B cell (primary cell): Measurements from ENCODE around the gene NPPA. TPM values are rescaled to one million over a fixed set of nuclear protein-coding genes. Genes with fewer than 3 reads are reported as not detected.

Source experiments
- ATAC-seq: fragments of 200-7000 bp; cut with Tn5 transposase; one replicate; pipeline ENCODE4 v1.10.0; 2021; ENCODE audit warnings: low read depth, mild to moderate bottlenecking, moderate number of reproducible peaks, moderate library complexity
- CTCF ChIA-PET: fragments of 350-600 bp; sonication (Branson Sonifier 250); formaldehyde crosslinking; loops from one replicate; lab custom pipeline; 2021; ENCODE audit warnings: antibody characterized with exemption, inconsistent platforms; lab: Charles Lee
- POLR2A ChIA-PET: fragments of 350-600 bp; sonication (Branson Sonifier 250); formaldehyde crosslinking; loops from one replicate; lab custom pipeline; 2021; ENCODE audit warnings: antibody characterized with exemption; lab: Charles Lee
- DNase-seq: peaks from one replicate; pipeline ENCODE4 v3.0.0; 2013
- H2AFZ ChIP-seq: 2 replicates; pipeline ENCODE4 v1.6.1; 2012; ENCODE audit warnings: mild to moderate bottlenecking, low read depth, low read length; ENCODE audit not compliant: insufficient read depth, poor library complexity, severe bottlenecking
- H3K27ac ChIP-seq, 2 donors: 1 replicate in 1 of 2; 2 replicates in 1 of 2; pipeline ENCODE4 v1.5.1; 2012 to 2013; ENCODE audit warnings: low read length in 2 of 2, mild to moderate bottlenecking in 2 of 2, moderate library complexity in 1 of 2
- H3K27me3 ChIP-seq, 4 experiments: fragments of 200-600 bp in 1 of 4; sonication (generic) in 1 of 4; replicated peaks in 1 of 4; 1 replicate in 2 of 4; 2 replicates in 2 of 4; pipeline versions ENCODE4 v1.6.1 to v1.7.0; 2013 to 2016; ENCODE audit warnings: low read length in 3 of 4, mild to moderate bottlenecking in 2 of 4, mixed read lengths in 1 of 4, moderate library complexity in 1 of 4; ENCODE audit not compliant: insufficient read depth in 4 of 4, control insufficient read depth in 3 of 4; ENCODE audit errors: control extremely low read depth in 1 of 4
- H3K36me3 ChIP-seq, 2 experiments: replicated peaks in 1 of 2; 1 replicate in 1 of 2; 2 replicates in 1 of 2; pipeline versions ENCODE4 v1.6.1 to v1.7.1; 2013; ENCODE audit warnings: low read length in 1 of 2; ENCODE audit not compliant: insufficient read depth in 2 of 2, control insufficient read depth in 1 of 2; ENCODE audit errors: control extremely low read depth in 1 of 2, extremely low read depth in 1 of 2
- H3K4me1 ChIP-seq, 2 donors: fragments of 200-600 bp in 1 of 2; sonication (generic) in 1 of 2; 1 replicate in 1 of 2; 2 replicates in 1 of 2; pipeline versions ENCODE4 v1.5.1 to v1.6.1; 2013 to 2017; ENCODE audit warnings: low read length in 2 of 2; ENCODE audit not compliant: control insufficient read depth in 2 of 2, insufficient read depth in 2 of 2
- H3K4me2 ChIP-seq: replicated peaks from 2 replicates; pipeline ENCODE3; 2012; ENCODE audit warnings: mild to moderate bottlenecking, low read depth, low read length; ENCODE audit not compliant: poor library complexity, severe bottlenecking
- H3K4me3 ChIP-seq, 5 experiments: fragments of 200-600 bp in 1 of 5; sonication (generic) in 1 of 5; 1 replicate in 3 of 5; 2 replicates in 2 of 5; pipeline versions ENCODE4 v1.5.1 to v1.7.0; 2011 to 2016; ENCODE audit warnings: low read length in 4 of 5, mild to moderate bottlenecking in 4 of 5, low read depth in 2 of 5, control low read depth in 1 of 5, moderate library complexity in 1 of 5; ENCODE audit not compliant: insufficient read depth in 1 of 5; ENCODE audit errors: control extremely low read depth in 1 of 5, extremely low read depth in 1 of 5
- H3K79me2 ChIP-seq: fragments of 200-600 bp; sonication (generic); one replicate; pipeline ENCODE4 v1.6.0; 2016; ENCODE audit warnings: low read length; ENCODE audit not compliant: control insufficient read depth, insufficient read depth
- H3K9ac ChIP-seq: fragments of 200-600 bp; sonication (generic); 2 replicates; pipeline ENCODE4 v1.6.1; 2017; ENCODE audit warnings: mild to moderate bottlenecking, low read length, moderate library complexity
- H3K9me3 ChIP-seq, 3 donors: one replicate each; pipeline versions ENCODE4 v1.6.1 to v1.7.1; 2013; ENCODE audit warnings: low read length in 2 of 3; ENCODE audit not compliant: control insufficient read depth in 2 of 3, insufficient read depth in 1 of 3; ENCODE audit errors: control extremely low read depth in 1 of 3
- H4K20me1 ChIP-seq: 2 replicates; pipeline ENCODE4 v1.6.0; 2012; ENCODE audit warnings: mild to moderate bottlenecking, low read length; ENCODE audit not compliant: insufficient read depth, control insufficient read depth, poor library complexity, severe bottlenecking
- H3K27ac Mint-ChIP-seq: one replicate; pipeline ENCODE4 v1.8.0; 2021; ENCODE audit warnings: mixed read lengths
- H3K27me3 Mint-ChIP-seq: one replicate; pipeline ENCODE4 v1.8.0; 2021; ENCODE audit warnings: mixed read lengths
- H3K4me1 Mint-ChIP-seq: one replicate; pipeline ENCODE4 v1.8.0; 2021; ENCODE audit warnings: mixed read lengths
- H3K4me3 Mint-ChIP-seq: one replicate; pipeline ENCODE4 v1.8.0; 2021; ENCODE audit warnings: mixed read lengths
- H3K9me3 Mint-ChIP-seq: one replicate; pipeline ENCODE4 v1.8.0; 2022; ENCODE audit warnings: mixed read lengths; ENCODE audit not compliant: insufficient read depth
- EZH2 ChIP-seq: IDR thresholded peaks from 2 replicates; pipeline ENCODE4 v1.6.1; 2012; ENCODE audit warnings: borderline replicate concordance, low read depth, mild to moderate bottlenecking, moderate library complexity, low read length; ENCODE audit not compliant: insufficient read depth, poor library complexity, severe bottlenecking
- whole genome bisulfite sequencing: methylation state at CpG from one replicate; pipeline ENCODE4 v1.1.5; 2013; ENCODE audit warnings: missing lambda C conversion rate; ENCODE audit not compliant: insufficient coverage; 5-methylcytosine and 5-hydroxymethylcytosine counted together
- intact Hi-C: fragments of 100-400 bp; cut with micrococcal nuclease; formaldehyde crosslinking; loops from one replicate; pipeline ENCODE4 v1.10.0; 2022
- polyA plus RNA-seq: library from polyadenylated mRNA; depleted of rRNA; stranded (reverse); fragments of >200 nt; gene quantifications from 2 replicates; pipeline ENCODE4 v1.2.3, GENCODE V29; 2012
- total RNA-seq, 2 donors: library from RNA; stranded (reverse); fragments of 120-200 nt in 1 of 2; gene quantifications; 1 replicate in 1 of 2; 2 replicates in 1 of 2; pipeline versions ENCODE4 v1.2.3 to v1.2.4, GENCODE V29; 2013 to 2022
- TF ChIP-seq, protein P1 (sequence below): fragments of 200-600 bp; IDR thresholded peaks from one replicate; pipeline ENCODE4 v1.8.0; 2022; ENCODE audit warnings: antibody characterized with exemption, mild to moderate bottlenecking

The NPPA gene
- total and polyA plus RNA-seq, 2 donors (not counting 1 experiment from before 2014, with no cell fraction given) = not detected

DNA sequence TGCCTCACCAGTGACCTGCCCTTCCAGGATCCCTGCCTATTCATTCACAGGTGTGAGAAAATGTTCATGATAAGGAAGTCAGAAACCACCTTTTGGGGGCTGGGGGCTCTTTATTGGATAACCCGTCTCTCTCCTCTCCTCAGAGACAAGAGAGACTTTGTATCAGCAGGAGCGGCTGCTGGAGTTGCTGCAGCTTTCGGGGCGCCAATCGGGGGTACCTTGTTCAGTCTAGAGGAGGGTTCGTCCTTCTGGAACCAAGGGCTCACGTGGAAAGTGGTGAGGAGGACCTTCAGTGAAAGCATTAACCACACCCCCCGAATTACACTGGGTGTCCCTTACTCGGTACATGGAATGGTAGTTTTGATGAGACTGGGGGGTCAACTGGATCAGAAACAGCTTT, 20.6 kb downstream of the NPPA start:
- H4K20me1 ChIP-seq = no peaks in the 10 kb centered on the region
- ATAC-seq (no peak), DNase-seq (no peak)
- H3K9me3 Mint-ChIP-seq = no peaks in the 10 kb centered on the region
- H3K4me1 ChIP-seq = no peaks in the 10 kb centered on the region
- no peaks in the 10 kb centered on the region for H3K4me1 Mint-ChIP-seq
- no peaks in the 10 kb centered on the region for H3K27me3 ChIP-seq
- H3K27ac Mint-ChIP-seq = no peak overlapping the region
- TF ChIP-seq, protein P1, sequence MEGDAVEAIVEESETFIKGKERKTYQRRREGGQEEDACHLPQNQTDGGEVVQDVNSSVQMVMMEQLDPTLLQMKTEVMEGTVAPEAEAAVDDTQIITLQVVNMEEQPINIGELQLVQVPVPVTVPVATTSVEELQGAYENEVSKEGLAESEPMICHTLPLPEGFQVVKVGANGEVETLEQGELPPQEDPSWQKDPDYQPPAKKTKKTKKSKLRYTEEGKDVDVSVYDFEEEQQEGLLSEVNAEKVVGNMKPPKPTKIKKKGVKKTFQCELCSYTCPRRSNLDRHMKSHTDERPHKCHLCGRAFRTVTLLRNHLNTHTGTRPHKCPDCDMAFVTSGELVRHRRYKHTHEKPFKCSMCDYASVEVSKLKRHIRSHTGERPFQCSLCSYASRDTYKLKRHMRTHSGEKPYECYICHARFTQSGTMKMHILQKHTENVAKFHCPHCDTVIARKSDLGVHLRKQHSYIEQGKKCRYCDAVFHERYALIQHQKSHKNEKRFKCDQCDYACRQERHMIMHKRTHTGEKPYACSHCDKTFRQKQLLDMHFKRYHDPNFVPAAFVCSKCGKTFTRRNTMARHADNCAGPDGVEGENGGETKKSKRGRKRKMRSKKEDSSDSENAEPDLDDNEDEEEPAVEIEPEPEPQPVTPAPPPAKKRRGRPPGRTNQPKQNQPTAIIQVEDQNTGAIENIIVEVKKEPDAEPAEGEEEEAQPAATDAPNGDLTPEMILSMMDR = no peak
- TF ChIP-seq EZH2 = no peak
- intact Hi-C loops = no loop called here
- H3K9me3 ChIP-seq = no peaks in the 10 kb centered on the region
- no peak overlapping the region for H3K4me3 Mint-ChIP-seq
- peaks cover 9% of the 10 kb centered on the region for H3K79me2 ChIP-seq
- CTCF ChIA-PET = no interaction called here
- POLR2A ChIA-PET = no interaction called here
- H3K27me3 Mint-ChIP-seq = no peaks in the 10 kb centered on the region
- H3K4me3 ChIP-seq = no peak overlapping the region
- peaks cover 18 to 85% of the 10 kb centered on the region in 2 experiments for H3K36me3 ChIP-seq
- H2AFZ ChIP-seq = no peak overlapping the region
- H3K27ac ChIP-seq = no peak overlapping the region
- H3K4me2 ChIP-seq = no peak overlapping the region
- H3K9ac ChIP-seq = no peak overlapping the region
- 100% methylated on average over 4 of the region's 9 CpGs for WGBS

DNA sequence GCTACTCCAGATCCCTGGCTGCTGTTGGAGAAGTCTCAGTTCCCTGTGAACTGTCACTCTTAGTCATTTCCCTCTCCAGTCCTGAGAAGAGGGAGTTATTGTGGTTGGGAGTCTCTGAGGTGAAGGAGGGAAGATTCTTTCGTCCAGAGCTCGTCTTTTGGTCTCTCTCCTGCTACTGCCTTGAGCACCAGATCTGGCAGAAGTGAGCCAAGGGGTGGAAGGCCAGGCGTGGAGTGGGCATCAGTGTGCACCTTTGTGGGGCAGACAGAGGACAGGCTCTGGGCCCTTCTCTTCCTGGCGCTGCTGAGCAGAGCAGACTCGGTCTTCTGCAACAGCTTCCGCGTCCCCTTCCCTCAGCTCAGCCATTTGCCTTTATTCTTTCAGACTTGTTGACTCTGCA, 22.5 kb downstream of the NPPA start:
- Histone ChIP-seq H3K79me2 (peaks cover 9% of the 10 kb centered on the region), H3K4me3 (no peak overlapping the region), H3K27ac (no peak overlapping the region), H3K36me3 (peaks cover 25 to 78% of the 10 kb centered on the region in 2 experiments), H3K9ac (no peak overlapping the region), H3K9me3 (no peaks in the 10 kb centered on the region), H4K20me1 (no peaks in the 10 kb centered on the region), H3K4me2 (no peak overlapping the region), H3K4me1 (no peaks in the 10 kb centered on the region), H2AFZ (no peak overlapping the region), H3K27me3 (no peaks in the 10 kb centered on the region)
- ChIA-PET POLR2A (no interaction called here), CTCF (no interaction called here)
- ATAC-seq = no peak
- H3K9me3 Mint-ChIP-seq = no peaks in the 10 kb centered on the region
- WGBS = 98% methylated on average over 7 of the region's 7 CpGs
- no peak for DNase-seq
- no peak overlapping the region for H3K27ac Mint-ChIP-seq
- no peak overlapping the region for H3K4me3 Mint-ChIP-seq
- intact Hi-C loops = no loop called here
- no peak for TF ChIP-seq EZH2
- TF ChIP-seq, protein P1 = no peak
- no peaks in the 10 kb centered on the region for H3K27me3 Mint-ChIP-seq
- H3K4me1 Mint-ChIP-seq = no peaks in the 10 kb centered on the region
